GM12865 (cell line): ENCODE measurements around the gene EPHB4.

Experiments used
- DNase-seq: peaks from one replicate; pipeline ENCODE4 v3.0.0; 2010; ENCODE audit warnings: low read depth
- H3K4me3 ChIP-seq: 2 replicates; pipeline ENCODE4 v1.5.1; 2011; ENCODE audit warnings: mild to moderate bottlenecking, low read depth, low read length, control low read depth
- CTCF ChIP-seq: IDR thresholded peaks from 2 replicates; pipeline ENCODE4 v1.5.1; 2011; ENCODE audit warnings: low read length, control low read depth, low read depth, inconsistent platforms; ENCODE audit not compliant: insufficient read depth; ENCODE audit errors: missing control alignments

Gene EPHB4

GRCh38 chr7:100793806-100794660 lies 33.3 kb downstream of the EPHB4 start:
- TF ChIP-seq CTCF: no peak
- no peak for DNase-seq
- H3K4me3 ChIP-seq: no peak overlapping the region

DNA sequence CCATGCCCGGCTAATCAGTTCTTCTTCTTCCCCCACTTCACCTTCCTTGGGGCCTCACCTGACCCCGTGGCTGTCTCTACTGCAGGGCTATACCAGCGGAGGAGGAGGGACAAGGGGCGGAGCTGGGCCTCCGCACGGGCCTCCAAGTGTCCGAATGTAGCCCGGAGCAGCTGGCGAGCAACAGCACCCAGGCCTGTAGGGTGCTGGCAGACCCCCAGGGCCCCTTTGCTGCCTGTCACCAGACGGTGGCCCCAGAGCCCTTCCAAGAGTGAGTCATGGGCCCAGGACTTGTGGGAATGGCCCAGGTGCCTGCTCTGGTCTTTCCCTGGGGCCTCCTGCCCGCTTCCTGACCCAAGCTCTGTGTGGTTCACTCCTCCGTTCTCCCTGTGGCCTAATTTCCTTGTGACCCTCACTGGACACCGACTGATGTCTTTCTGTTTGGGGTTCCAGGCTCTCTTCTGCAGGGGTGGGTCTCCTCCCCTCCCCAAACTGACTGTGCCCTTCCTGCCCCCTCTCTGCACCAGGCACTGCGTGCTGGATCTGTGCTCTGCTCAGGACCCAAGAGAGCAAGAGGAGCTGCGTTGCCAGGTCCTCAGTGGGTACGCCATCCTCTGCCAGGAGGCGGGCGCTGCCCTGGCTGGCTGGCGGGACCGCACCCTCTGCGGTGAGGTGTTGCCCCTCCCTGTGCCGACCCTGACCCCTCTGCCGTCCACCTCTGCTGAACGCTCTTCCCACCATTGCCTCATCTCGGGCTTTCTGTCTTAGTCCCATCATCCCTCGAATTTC lies 35.2 kb downstream of the EPHB4 start:
- no peak overlapping the region for H3K4me3 ChIP-seq
- no peak for TF ChIP-seq CTCF
- DNase-seq: no peak

DNA sequence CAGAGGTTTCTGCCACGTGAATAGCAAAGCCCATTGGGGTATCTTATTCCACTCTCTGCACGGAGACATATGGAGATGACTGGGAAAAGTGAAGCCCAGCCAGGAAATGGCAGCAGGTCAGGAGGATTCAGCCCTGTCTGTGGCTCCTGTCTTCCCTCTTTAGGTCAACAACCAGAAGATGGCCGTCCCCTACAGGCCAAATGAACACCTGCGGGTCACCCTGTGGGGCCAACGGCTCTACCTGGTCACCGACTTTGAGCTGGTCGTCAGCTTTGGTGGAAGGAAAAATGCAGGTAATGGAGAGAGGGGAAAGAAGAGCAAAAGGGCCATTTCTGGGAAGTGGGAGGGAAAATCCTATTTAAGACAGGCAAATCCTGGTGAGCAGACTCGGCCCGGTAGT lies 38.3 kb downstream of the EPHB4 start:
- H3K4me3 ChIP-seq: no peak overlapping the region
- TF ChIP-seq CTCF: no peak
- DNase-seq: no peak

- DNase-seq: no peak
- H3K4me3 ChIP-seq: no peak overlapping the region
- TF ChIP-seq CTCF: no peak
Observed at GRCh38 chr7:100786323-100786722, 41.0 kb downstream of the EPHB4 start.

- no peak for TF ChIP-seq CTCF
- DNase-seq: peak; percentile 32
- H3K4me3 ChIP-seq: no peak overlapping the region
Observed at GRCh38 chr7:100785878-100786277, 41.4 kb downstream of the EPHB4 start.

DNA sequence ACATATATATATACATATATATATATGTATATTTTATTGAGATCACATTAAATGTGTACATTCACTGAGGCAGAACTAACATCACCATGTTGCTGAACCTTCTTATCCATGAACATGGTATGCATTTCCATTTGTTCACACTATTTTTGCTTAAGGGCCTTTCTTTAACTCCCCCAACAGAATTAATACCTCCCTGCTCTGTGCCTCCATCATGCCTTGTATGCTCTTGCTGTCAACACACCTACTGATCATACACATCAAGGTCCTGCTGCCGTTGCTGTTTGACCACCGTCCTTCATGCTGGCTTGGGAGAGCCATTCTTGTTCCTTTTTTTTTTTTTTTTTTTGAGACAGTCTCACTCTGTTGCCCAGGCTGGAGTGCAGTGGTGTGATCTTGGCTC lies 43.5 kb downstream of the EPHB4 start:
- no peak overlapping the region for H3K4me3 ChIP-seq
- no peak for DNase-seq
- no peak for TF ChIP-seq CTCF

DNA sequence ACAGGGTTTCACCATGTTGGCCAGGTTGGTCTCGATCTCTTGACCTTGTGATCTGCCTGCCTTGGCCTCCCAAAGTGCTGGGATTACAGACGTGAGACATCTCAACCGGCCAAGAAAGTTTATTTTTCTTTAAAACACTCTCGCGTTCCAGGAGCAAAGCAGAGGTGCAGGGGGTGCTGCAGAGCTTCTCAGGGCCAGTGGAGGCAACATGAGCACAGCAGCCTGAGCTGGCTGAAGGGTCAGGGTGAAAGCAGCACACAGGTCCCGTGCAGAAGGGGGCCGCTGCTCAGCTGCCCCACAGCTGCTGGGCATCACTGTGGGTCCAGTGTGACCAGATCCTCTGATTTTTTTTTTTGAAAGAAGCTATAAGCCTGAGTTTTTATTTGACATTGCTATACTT lies 46.1 kb downstream of the EPHB4 start:
- DNase-seq: no peak
- H3K4me3 ChIP-seq: no peak overlapping the region
- TF ChIP-seq CTCF: no peak
